Astrocyte of the cerebellum (primary cell): ENCODE data around the gene CCL26.
A peak's percentile ranks its signal among the peaks of the same experiment; 100 is the strongest.
"Not testable (repeated sequence)": the region's sequence is repeated elsewhere in the genome, so short reads cannot be mapped to it uniquely, and the experiment has no call there.

Experiments used
- DNase-seq: peaks from one replicate; pipeline ENCODE4 v3.0.0-alpha.2; 2011; ENCODE audit warnings: low read depth
- H3K4me3 ChIP-seq: 2 replicates; pipeline ENCODE4 v1.5.1; 2011; ENCODE audit warnings: mild to moderate bottlenecking, low read depth, low read length, moderate library complexity
- CTCF ChIP-seq: IDR thresholded peaks from 2 replicates; pipeline ENCODE4 v1.5.1; 2012; ENCODE audit warnings: low read length, low read depth, moderate library complexity, mild to moderate bottlenecking; ENCODE audit errors: missing control alignments
- in situ Hi-C: cut with HindIII; loops from 2 replicates; pipeline ENCODE4 v1.10.0; 2017; ENCODE audit warnings: low sequenced_read_pairs

Gene CCL26

GRCh38 chr7:75732764-75733630, 39.0 kb downstream of the CCL26 start:
- H3K4me3 ChIP-seq, result no peak overlapping the region
- DNase-seq, result peak; percentile 80
- no peak for TF ChIP-seq CTCF
- in situ Hi-C loops, result no loop called here

GRCh38 chr7:75732016-75732521, 39.9 kb downstream of the CCL26 start:
- H3K4me3 ChIP-seq, result no peak overlapping the region
- DNase-seq, result no peak
- no peak for TF ChIP-seq CTCF
- in situ Hi-C loops, result no loop called here

- H3K4me3 ChIP-seq, result no peak overlapping the region
- no peak for DNase-seq
- TF ChIP-seq CTCF, result no peak
- in situ Hi-C loops, result no loop called here
These were observed 42.1 kb downstream of the CCL26 start for GRCh38 chr7:75729851-75730274.

GRCh38 chr7:75727881-75728593, 44.0 kb downstream of the CCL26 start:
- no peak for TF ChIP-seq CTCF
- in situ Hi-C loops, result no loop called here
- DNase-seq, result no peak
- no peak overlapping the region for H3K4me3 ChIP-seq

DNA sequence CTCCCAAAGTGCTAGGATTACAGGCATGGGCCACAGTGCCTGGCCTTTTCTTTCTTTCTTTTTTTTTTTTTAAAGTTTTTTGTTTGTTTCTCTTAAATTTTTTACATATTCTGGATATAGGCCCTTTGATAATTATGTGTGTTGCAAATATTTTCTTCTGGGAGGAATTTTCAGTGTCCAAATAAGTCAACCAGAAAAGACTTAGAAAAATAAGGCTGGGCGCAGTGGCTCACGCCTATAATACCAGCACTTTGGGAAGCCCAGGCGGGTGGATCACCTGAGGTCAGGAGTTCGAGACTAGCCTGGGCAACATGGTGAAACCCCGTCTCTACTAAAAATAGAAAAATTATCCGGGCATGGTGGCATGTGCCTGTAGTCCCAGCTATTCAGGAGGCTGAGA, 44.7 kb downstream of the CCL26 start:
- H3K4me3 ChIP-seq, DNase-seq, in situ Hi-C loops: not testable (repeated sequence)

- no peak overlapping the region for H3K4me3 ChIP-seq
- no peak for DNase-seq
- in situ Hi-C loops, result no loop called here
- TF ChIP-seq CTCF, result no peak
These were observed 46.7 kb downstream of the CCL26 start for GRCh38 chr7:75725306-75725705.

- in situ Hi-C loops, result no loop called here
- H3K4me3 ChIP-seq, result no peak overlapping the region
- DNase-seq, result no peak
- no peak for TF ChIP-seq CTCF
These were observed 48.6 kb downstream of the CCL26 start for GRCh38 chr7:75723444-75723843.
